GM12878 (cell line): ENCODE results near the gene GTPBP1. TPM values are rescaled to one million over a fixed set of nuclear protein-coding genes. Genes with fewer than 3 reads are reported as not detected.
A peak's percentile ranks its signal among the peaks of the same experiment; 100 is the strongest.

ENCODE experiments used
- CHD2 ChIP-seq: IDR thresholded peaks from 2 replicates; pipeline ENCODE4 v1.6.1; 2011; ENCODE audit warnings: low read depth, low read length, improper control_type of control experiment, borderline replicate concordance
- CREM ChIP-seq: IDR thresholded peaks from 2 replicates; pipeline ENCODE4 v1.6.1; 2014; ENCODE audit warnings: antibody characterized with exemption, low read depth
- EED ChIP-seq: sonication (generic); IDR thresholded peaks from 2 replicates; pipeline ENCODE4 v1.6.1; 2016; ENCODE audit warnings: antibody characterized with exemption, low read depth
- MYB ChIP-seq: fragments of 150-350 bp; IDR thresholded peaks from 2 replicates; pipeline ENCODE4 v1.6.1; 2014; ENCODE audit warnings: mild to moderate bottlenecking, low read depth, low read length, borderline replicate concordance
- NFIC ChIP-seq: IDR thresholded peaks from 2 replicates; pipeline ENCODE4 v1.6.1; 2012; ENCODE audit warnings: low read depth, mild to moderate bottlenecking, inconsistent platforms, low read length, moderate library complexity
- POLR2A ChIP-seq: IDR thresholded peaks from 2 replicates; pipeline ENCODE4 v1.6.1; 2011; ENCODE audit warnings: low read depth, mild to moderate bottlenecking, low read length
- SMARCA5 ChIP-seq: fragments of 450-650 bp; IDR thresholded peaks from 2 replicates; pipeline ENCODE4 v1.6.1; 2017; ENCODE audit warnings: mild to moderate bottlenecking
- SMC3 ChIP-seq: IDR thresholded peaks from 2 replicates; pipeline ENCODE4 v1.6.1; 2011; ENCODE audit warnings: low read length, improper control_type of control experiment, borderline replicate concordance
- SP1 ChIP-seq: IDR thresholded peaks from one replicate; pipeline ENCODE4 v1.6.1; 2011; ENCODE audit warnings: low read depth, low read length
- SREBF1 ChIP-seq: IDR thresholded peaks from 2 replicates; pipeline ENCODE4 v1.6.1; 2012; ENCODE audit warnings: mild to moderate bottlenecking, low read length
- SRF ChIP-seq, 2 experiments: IDR thresholded peaks; 2 replicates each; pipeline ENCODE4 v1.6.1; 2011; ENCODE audit warnings: low read depth in 2 of 2, low read length in 2 of 2, mild to moderate bottlenecking in 1 of 2, moderate library complexity in 1 of 2
- TCF12 ChIP-seq: IDR thresholded peaks from 2 replicates; pipeline ENCODE4 v1.6.1; 2011; ENCODE audit warnings: low read depth, mild to moderate bottlenecking, low read length
- USF2 ChIP-seq: IDR thresholded peaks from 2 replicates; pipeline ENCODE4 v1.6.1; 2011; ENCODE audit warnings: low read depth, low read length, improper control_type of control experiment, borderline replicate concordance
- ZBED1 ChIP-seq: IDR thresholded peaks from 2 replicates; pipeline ENCODE4 v1.6.1; 2016; ENCODE audit warnings: borderline replicate concordance
- polyA plus RNA-seq, 11 experiments: library from polyadenylated mRNA; depleted of rRNA in 4 of 11; unstranded in 6 of 11; stranded (reverse) in 5 of 11; fragments of >200 nt; fragmentation: Nextera tagmentation in 4 of 11; fragmentation: Illumina TruSeq in 1 of 11; extraction: Ambion mirVana in 4 of 11; extraction: Trizol in 1 of 11; gene quantifications; 1 replicate in 1 of 11; 2 replicates in 10 of 11; pipeline versions ENCODE4 v1.2.1 to v1.2.3, GENCODE V29; 2011 to 2016; ENCODE audit warnings: inconsistent platforms in 2 of 11, missing spikeins in 2 of 11, low read depth in 1 of 11
- total RNA-seq, 4 experiments: library from RNA; depleted of rRNA in 3 of 4; stranded (reverse); fragments of >200 nt in 3 of 4; fragmentation: Illumina TruSeq in 1 of 4; extraction: Trizol in 1 of 4; gene quantifications; 2 replicates each; pipeline versions ENCODE4 v1.2.1 to v1.2.3, GENCODE V29; 2013 to 2021
- TF ChIP-seq, protein P1 (sequence below): IDR thresholded peaks from 2 replicates; pipeline ENCODE4 v1.6.1; 2012; ENCODE audit warnings: low read depth, low read length, improper control_type of control experiment

The GTPBP1 gene
- total and polyA plus RNA-seq, 10 of the 15 experiments (the other 5 are each of a cell fraction or from before 2014, with no cell fraction given): 0.89 to 63.1 (median 34.2) TPM

- no peak for TF ChIP-seq MYB
- no peak for TF ChIP-seq CHD2
- TF ChIP-seq TCF12: peak; percentile 18; the same call in 1 of the 2 replicates
- TF ChIP-seq SP1: no peak
- no peak for TF ChIP-seq SREBF1
- TF ChIP-seq POLR2A: peak; percentile 28; the same call in 1 of the 2 replicates
- TF ChIP-seq CREM: no peak
- no peak for TF ChIP-seq USF2
- TF ChIP-seq EED: 0 out of 2 replicates have a peak, but pooled peaks have one; percentile 37
- no peak for TF ChIP-seq SMARCA5
- 0 out of 2 replicates have a peak, but pooled peaks have one; percentile 39 for TF ChIP-seq NFIC
- TF ChIP-seq, protein P1, sequence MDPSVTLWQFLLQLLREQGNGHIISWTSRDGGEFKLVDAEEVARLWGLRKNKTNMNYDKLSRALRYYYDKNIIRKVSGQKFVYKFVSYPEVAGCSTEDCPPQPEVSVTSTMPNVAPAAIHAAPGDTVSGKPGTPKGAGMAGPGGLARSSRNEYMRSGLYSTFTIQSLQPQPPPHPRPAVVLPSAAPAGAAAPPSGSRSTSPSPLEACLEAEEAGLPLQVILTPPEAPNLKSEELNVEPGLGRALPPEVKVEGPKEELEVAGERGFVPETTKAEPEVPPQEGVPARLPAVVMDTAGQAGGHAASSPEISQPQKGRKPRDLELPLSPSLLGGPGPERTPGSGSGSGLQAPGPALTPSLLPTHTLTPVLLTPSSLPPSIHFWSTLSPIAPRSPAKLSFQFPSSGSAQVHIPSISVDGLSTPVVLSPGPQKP: no peak
- TF ChIP-seq SRF (IDR thresholded peaks at IDR 0.05; ENCODE audit: low read depth in 2 of 2, low read length in 2 of 2): no peak
- TF ChIP-seq SMC3: no peak
- no peak for TF ChIP-seq ZBED1
These were observed 48.5 kb upstream of the GTPBP1 start (continued) for GRCh38 chr22:38657045-38657909.
